T-helper 2 cell (primary cell): Measurements from ENCODE around the gene TANGO6.

Source experiments
- DNase-seq, 5 experiments: peaks; one replicate each; pipeline versions ENCODE4 v3.0.0 to v3.0.0-alpha.2; 2012 to 2022

TANGO6 gene

GRCh38 chr16:68972720-68973119, 129.4 kb downstream of the TANGO6 start:
- DNase-seq: no peak

DNA sequence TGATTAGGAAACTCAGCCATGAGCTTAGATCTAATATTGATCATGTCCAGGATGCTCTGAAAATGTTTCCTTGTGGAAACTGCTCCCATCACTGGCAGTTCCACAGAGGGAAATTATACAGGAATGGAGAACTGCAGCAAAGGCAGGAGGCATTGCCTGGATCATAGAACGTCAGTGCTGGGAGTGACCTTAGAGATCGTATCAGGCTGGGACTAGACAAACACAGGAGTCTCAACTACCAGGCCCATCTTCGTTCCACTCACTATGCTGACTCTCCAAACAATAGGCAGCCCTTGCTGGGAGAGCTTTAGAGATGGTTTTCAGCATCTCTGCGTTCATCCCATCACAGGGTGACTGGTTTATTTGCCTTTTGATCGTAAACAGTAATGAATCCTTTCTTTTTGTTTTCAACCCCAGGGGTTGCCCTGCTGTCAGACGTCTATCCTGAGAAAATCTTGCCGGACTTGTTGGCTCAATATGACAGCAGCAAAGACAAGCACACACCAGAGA, 130.3 kb downstream of the TANGO6 start:
- no peak for DNase-seq

- DNase-seq: no peak
These were observed 135.1 kb downstream of the TANGO6 start for GRCh38 chr16:68978303-68978954.

DNA sequence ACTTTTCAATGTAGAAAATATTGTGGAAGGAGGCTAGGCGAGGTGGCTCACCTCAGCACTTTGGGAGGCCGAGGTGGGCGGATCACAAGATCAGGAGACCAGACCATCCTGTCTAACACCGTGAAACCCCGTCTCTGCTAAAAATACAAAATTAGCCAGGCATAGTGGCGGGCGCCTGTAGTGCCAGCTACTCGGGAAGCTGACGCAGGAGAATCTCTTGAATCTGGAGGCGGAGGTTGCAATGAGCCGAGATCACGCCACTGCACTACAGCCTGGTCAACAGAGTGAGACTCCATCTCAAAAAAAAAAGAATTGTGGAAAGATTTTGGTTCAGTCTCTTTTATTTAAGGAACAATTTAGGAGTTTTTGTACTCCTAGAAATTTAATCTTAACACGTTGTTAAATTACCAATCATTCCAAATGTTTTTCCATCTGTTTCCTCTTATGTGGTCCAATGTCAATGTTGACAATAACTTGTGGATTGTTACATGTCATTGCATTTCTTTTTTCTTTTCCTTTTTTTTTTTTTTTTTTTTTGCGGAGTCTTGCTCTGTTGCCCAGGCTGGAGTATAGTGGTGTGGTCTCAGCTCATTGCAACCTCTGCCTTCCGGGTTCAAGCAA, 137.5 kb downstream of the TANGO6 start:
- no peak for DNase-seq

GRCh38 chr16:68981971-68982370, 138.6 kb downstream of the TANGO6 start:
- no peak for DNase-seq

- DNase-seq: no peak
These were observed 141.1 kb downstream of the TANGO6 start for GRCh38 chr16:68984467-68984866.

DNA sequence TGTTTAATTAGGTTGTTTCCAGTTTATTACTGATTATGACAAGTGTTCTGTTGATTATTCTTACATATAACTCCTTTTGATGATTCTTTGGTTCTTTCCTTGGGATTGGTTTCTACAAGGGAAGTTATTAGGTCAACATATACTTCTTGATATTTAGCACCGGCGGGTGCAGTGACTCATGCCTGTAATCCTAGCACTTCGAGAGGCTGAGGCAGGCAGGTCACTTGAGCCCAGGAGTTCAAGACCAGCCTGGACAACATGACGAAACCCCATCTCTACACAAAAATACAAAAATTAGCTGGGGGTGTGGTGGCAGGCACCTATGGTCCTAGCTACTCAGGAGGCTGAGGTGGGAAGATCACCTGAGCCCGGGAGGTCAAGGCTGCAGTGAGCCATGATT, 141.9 kb downstream of the TANGO6 start:
- no peak for DNase-seq

- no peak for DNase-seq
These were observed 142.5 kb downstream of the TANGO6 start for GRCh38 chr16:68985855-68986254.

DNA sequence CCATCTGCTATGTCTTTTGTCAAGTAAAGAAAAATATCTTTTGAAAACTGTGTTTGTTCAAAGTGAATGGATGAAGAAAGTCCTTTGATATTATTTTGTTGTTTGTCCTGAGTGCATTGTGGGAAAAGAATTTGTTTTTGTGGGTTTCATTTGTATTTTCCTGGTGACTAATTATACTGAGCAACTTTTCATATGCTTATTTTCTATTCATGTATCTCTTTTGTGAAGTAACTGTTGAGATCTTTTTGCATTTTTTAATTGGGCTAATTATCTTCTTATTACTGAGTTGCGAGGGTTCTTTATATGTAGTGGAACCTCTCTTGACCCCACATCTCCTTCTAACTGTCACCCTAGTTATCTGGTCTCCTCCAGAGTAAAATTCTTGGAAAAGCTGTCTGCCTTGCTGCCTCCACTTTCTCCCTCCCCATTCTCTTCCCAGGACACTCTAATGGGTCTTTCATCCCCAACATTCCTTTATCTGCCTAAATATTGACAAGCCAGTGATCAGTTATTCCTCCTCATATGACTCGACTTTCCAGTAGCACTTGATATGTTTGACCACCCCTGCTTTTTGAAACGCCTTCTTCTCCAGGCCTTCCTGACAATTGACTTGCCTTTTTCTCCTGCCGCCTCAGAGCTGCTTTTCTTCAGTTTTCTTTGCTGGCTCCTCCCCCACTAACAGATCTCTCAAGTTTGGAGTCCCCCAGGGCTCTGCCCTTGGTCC, 144.6 kb downstream of the TANGO6 start:
- DNase-seq: no peak

GRCh38 chr16:68990172-68990845, 147.0 kb downstream of the TANGO6 start:
- peak in 1 of 5 experiments; percentile 20 for DNase-seq

GRCh38 chr16:68991075-68991474, 147.7 kb downstream of the TANGO6 start:
- no peak for DNase-seq

GRCh38 chr16:68992521-68992920, 149.2 kb downstream of the TANGO6 start:
- DNase-seq: no peak

DNA sequence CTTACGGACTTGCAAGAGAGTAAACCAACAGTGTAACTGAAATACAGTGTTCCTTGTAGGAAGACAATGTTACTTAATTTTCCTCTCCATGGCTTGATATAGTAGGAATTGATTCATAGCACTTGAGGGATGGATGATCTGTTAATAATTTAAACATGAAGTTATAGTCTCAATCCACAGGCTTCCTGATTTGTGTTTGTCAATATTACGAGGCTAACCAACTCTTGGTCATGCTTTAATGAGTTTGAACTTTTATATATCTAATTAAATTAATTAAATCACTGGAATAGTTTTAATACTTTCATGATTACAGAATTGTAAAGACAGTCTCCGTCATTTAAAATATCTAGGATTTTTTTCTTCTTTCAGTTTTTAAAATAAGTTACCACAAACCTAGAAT, 150.1 kb downstream of the TANGO6 start:
- no peak for DNase-seq

GRCh38 chr16:68993885-68994284, 150.6 kb downstream of the TANGO6 start:
- no peak for DNase-seq

DNA sequence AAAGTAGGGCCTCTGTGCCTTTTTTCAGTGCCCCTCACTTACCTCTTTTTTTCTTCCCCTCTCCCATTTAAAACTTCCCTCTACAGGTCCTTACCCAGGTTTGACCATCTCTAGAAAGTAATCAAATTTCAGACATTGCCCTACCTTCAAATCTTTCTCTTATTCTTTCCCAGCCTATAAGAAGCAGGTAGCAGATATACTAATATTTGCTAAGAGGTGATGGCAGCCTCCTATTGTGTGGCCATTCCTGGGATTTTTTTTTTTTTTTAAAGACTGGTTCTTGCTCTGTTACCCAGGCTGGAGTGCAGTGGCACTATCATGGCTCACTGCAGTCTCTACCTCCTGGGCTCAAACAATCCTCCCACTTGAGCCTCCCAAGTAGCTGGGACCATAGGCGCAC, 151.0 kb downstream of the TANGO6 start:
- DNase-seq: no peak

DNA sequence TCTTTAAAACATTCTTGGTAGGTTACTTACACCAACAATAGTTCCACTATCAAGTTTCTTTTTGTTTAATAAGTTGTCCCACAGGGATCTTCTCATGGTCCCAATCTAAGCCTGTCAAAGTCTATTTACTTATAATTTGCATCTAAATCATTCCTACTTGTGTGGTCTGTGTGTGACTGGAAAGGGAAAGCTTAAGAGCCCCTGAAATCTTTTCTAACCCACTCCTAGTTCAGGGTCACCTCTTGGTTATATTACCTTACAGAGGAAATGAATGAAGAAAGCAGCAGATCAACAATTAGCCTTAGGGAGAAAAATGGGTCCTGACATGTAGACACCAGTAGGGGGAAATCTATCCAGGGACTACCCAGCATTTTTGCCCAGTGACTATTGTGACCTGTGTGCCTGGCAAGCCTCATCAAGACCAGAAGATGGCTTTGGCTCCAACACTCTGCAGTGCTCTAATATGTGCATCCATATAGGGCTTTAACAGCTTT, 151.7 kb downstream of the TANGO6 start:
- DNase-seq: peak in 1 of 5 experiments; percentile 47

DNA sequence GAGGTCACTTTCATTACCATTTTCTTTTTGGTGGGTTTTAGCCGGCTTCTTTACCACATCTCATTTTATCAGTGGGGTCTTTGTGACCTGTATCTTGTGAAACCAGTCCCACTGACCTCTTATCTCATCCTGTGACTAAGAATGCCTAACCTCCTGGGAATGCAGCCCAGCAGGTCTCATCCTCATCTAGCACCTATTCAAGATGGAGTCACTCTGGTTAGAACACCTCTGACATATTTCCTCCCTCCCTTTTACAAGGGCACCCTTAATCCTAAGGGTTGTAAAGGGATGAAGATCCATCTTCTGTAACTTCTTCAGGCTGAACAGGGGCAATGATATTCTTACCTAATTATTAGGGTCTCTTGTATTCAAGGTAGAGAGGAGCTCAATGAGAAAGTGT, 154.2 kb downstream of the TANGO6 start:
- no peak for DNase-seq

DNA sequence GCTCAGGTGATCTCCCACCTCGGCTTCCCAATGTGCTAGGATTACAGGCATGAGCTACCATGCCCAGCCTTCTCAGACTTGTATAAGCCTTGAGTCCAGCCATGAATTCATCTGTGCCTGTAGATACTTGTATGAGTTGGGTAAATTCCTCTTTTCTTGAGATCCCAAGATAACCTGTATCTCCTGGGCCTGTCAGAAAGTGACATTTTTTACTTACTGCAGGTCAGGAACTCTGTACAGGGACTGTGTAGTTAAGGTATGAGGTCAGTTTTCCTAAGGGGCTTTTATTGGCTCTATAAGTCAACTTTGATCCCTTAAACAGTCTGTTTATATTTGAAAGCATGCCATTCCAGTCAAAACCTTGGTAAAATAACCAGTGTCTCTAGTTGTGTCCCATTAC, 155.8 kb downstream of the TANGO6 start:
- DNase-seq: no peak

DNA sequence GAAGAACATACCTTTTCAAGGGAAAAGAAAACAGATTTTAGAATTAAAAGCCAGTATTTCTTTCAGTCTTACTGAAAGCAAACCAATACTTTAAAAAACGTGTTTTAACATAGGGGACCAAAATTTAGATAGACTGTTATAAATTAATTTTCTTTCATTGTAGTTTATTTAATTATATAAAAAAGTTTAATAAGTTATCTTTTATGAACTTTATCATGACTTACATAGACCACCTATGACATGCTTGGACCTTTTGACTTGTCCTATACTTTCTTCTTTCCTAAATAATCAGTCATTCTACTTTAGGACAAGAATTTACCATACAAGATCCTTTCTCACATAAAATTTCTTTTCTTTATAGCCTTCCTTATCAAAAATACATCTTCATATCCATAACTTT, 160.2 kb downstream of the TANGO6 start:
- DNase-seq: peak in 1 of 5 experiments; percentile 6

DNA sequence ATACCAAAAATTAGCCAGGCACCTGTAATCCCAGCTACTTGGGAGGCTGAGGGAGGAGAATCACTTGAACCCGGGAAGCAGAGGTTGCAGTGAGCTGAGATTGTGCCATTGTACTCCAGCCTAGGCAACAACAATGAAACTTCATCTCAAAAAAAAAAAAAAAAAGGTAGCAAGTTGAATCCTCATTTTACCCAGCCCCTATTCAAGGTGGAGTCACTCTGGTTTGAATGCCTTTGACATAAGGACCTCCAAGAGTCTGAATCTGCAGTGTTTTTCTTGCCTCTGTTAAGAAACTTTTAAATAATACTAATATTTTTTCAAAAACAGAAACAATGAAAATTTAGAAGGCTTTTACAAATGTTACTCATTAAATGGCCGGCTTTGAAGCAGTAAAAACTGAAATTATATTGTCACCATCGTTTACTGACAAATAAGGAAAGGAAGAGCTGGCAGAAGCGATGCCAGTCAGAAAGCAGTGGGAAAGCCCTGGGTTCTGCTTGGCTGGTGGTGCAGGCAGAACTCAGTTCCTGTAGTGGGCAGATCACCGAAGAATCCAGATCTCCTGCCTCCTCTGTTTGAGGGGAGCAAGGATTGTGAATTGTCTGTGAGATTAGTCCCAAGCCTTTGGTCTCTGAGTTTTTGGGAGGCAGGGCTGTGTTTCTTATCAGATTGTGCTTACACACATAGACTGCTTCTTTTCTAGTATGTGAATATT, 162.5 kb downstream of the TANGO6 start:
- DNase-seq: no peak

GRCh38 chr16:69012906-69013305, 169.6 kb downstream of the TANGO6 start:
- no peak for DNase-seq

DNA sequence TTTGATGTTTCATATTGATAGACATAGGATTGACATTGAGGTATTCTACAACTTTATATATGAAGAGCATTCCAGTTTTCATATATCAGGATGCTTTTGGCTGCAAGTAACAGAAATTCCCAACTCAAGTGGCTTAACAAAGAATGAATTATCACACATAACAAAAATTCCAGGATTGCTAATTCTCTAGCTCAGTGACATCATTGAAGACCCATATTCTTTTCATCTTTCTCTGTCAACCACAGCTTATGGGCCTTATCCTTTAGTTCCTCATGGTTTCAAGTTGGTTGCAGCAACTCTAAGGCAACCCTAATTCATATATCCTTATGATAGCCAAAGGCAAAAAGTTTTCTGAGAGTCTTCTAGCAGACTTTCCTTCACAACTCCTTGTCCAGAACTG, 170.7 kb downstream of the TANGO6 start:
- DNase-seq: no peak
